Nephron progenitor cell (in vitro differentiated cells): ENCODE data around the gene SYNJ1.

ENCODE experiments used
- DNase-seq: peaks from one replicate; pipeline ENCODE4 v3.0.0; 2021
- H3K27ac Mint-ChIP-seq: 2 replicates; pipeline ENCODE4 v1.8.0; 2021; ENCODE audit warnings: mild to moderate bottlenecking, moderate library complexity, mixed read lengths
- H3K27me3 Mint-ChIP-seq: 2 replicates; pipeline ENCODE4 v1.8.0; 2021; ENCODE audit warnings: mild to moderate bottlenecking, low read depth, mixed read lengths; ENCODE audit not compliant: poor library complexity
- H3K36me3 Mint-ChIP-seq: 2 replicates; pipeline ENCODE4 v1.8.0; 2021; ENCODE audit warnings: low read depth, mixed read lengths
- H3K4me1 Mint-ChIP-seq: 2 replicates; pipeline ENCODE4 v1.8.0; 2021; ENCODE audit warnings: mixed read lengths
- H3K4me3 Mint-ChIP-seq: 2 replicates; pipeline ENCODE4 v1.8.0; 2021; ENCODE audit warnings: mild to moderate bottlenecking, moderate library complexity, mixed read lengths
- H3K9me3 Mint-ChIP-seq: 2 replicates; pipeline ENCODE4 v1.8.0; 2021; ENCODE audit warnings: mild to moderate bottlenecking, moderate library complexity, mixed read lengths
- TF ChIP-seq, protein P1 (sequence below): fragments of 200-600 bp; sonication (generic); IDR thresholded peaks from 2 replicates; pipeline ENCODE4 v1.5.0; 2021; ENCODE audit warnings: antibody characterized with exemption

The SYNJ1 gene

GRCh38 chr21:32733356-32733755 lies 5.5 kb upstream of the SYNJ1 start:
- no peaks in the 10 kb centered on the region for H3K9me3 Mint-ChIP-seq
- no peak overlapping the region for H3K4me3 Mint-ChIP-seq
- no peak for DNase-seq
- peaks cover 2% of the 10 kb centered on the region for H3K27me3 Mint-ChIP-seq
- peaks cover 35% of the 10 kb centered on the region for H3K36me3 Mint-ChIP-seq
- H3K4me1 Mint-ChIP-seq = peaks cover 7% of the 10 kb centered on the region
- TF ChIP-seq, protein P1, sequence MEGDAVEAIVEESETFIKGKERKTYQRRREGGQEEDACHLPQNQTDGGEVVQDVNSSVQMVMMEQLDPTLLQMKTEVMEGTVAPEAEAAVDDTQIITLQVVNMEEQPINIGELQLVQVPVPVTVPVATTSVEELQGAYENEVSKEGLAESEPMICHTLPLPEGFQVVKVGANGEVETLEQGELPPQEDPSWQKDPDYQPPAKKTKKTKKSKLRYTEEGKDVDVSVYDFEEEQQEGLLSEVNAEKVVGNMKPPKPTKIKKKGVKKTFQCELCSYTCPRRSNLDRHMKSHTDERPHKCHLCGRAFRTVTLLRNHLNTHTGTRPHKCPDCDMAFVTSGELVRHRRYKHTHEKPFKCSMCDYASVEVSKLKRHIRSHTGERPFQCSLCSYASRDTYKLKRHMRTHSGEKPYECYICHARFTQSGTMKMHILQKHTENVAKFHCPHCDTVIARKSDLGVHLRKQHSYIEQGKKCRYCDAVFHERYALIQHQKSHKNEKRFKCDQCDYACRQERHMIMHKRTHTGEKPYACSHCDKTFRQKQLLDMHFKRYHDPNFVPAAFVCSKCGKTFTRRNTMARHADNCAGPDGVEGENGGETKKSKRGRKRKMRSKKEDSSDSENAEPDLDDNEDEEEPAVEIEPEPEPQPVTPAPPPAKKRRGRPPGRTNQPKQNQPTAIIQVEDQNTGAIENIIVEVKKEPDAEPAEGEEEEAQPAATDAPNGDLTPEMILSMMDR = no peak
- no peak overlapping the region for H3K27ac Mint-ChIP-seq

GRCh38 chr21:32732544-32732943 lies 4.7 kb upstream of the SYNJ1 start:
- peak overlapping the region; percentile 86 for H3K27ac Mint-ChIP-seq
- TF ChIP-seq, protein P1 = no peak
- H3K36me3 Mint-ChIP-seq = peaks cover 30% of the 10 kb centered on the region
- H3K27me3 Mint-ChIP-seq = peaks cover 2% of the 10 kb centered on the region
- no peak overlapping the region for H3K4me3 Mint-ChIP-seq
- H3K4me1 Mint-ChIP-seq = peaks cover 9% of the 10 kb centered on the region
- no peaks in the 10 kb centered on the region for H3K9me3 Mint-ChIP-seq
- no peak for DNase-seq

DNA sequence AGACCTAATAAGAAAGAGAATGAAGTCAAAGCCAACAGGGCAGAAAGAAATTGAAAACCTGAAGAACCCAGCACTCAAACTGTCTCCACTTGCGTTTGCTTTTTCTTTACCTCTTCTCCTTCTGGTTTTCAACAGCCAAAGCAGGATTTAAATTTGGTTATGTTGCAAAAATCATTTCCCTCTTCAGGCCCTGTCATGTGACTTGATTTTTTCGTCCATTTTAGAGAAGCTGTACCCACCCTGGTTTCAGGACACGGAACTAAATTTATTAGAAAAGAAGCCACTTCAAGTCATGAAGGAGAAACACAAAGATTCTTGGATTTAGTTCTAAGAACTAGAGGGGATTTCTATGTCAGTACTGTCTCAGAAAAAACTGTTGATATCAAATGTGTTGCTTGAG lies 1.0 kb upstream of the SYNJ1 start:
- TF ChIP-seq, protein P1 = no peak
- no peak overlapping the region for H3K27ac Mint-ChIP-seq
- peaks cover 10% of the 10 kb centered on the region for H3K36me3 Mint-ChIP-seq
- H3K9me3 Mint-ChIP-seq = no peaks in the 10 kb centered on the region
- no peak for DNase-seq
- H3K4me1 Mint-ChIP-seq = peaks cover 23% of the 10 kb centered on the region
- peak overlapping the region; percentile 97 for H3K4me3 Mint-ChIP-seq
- H3K27me3 Mint-ChIP-seq = peaks cover 2% of the 10 kb centered on the region

- no peak for DNase-seq
- Mint-ChIP-seq H3K4me1 (peaks cover 23% of the 10 kb centered on the region), H3K27me3 (peaks cover 2% of the 10 kb centered on the region), H3K27ac (peak overlapping the region; percentile 92), H3K36me3 (peaks cover 6% of the 10 kb centered on the region), H3K4me3 (peak overlapping the region; percentile 97), H3K9me3 (no peaks in the 10 kb centered on the region)
- TF ChIP-seq, protein P1 = no peak
Measured at GRCh38 chr21:32728456-32728839, 635 bp upstream of the SYNJ1 start.

- H3K27me3 Mint-ChIP-seq = peaks cover 2% of the 10 kb centered on the region
- DNase-seq = peak; percentile 23
- H3K36me3 Mint-ChIP-seq = no peaks in the 10 kb centered on the region
- H3K4me3 Mint-ChIP-seq = peak overlapping the region; percentile 97
- TF ChIP-seq, protein P1 = no peak
- peak overlapping the region; percentile 87 for H3K27ac Mint-ChIP-seq
- H3K9me3 Mint-ChIP-seq = no peaks in the 10 kb centered on the region
- peaks cover 23% of the 10 kb centered on the region for H3K4me1 Mint-ChIP-seq
Measured at GRCh38 chr21:32726839-32727686, 750 bp downstream of the SYNJ1 start.

DNA sequence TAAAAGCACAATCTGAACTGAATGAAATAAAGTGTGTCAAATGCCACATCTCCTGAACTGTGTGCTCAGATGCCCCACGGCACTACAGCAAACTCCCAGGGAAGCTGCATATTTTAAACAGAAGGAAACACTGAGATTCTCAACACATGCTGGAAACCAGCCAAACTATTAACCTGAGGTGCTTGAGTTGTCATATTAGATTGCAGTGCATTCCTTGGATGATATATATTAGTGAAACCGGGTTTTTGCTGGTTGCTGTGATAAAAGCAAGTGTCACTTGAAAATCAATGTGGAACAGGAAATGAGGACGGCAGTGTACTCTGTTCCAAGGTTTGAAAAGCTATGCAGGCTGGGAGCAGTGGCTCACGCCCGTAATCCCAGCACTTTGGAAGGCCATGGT lies 8.7 kb downstream of the SYNJ1 start:
- H3K4me3 Mint-ChIP-seq = no peak overlapping the region
- peaks cover 5% of the 10 kb centered on the region for H3K36me3 Mint-ChIP-seq
- H3K27me3 Mint-ChIP-seq = no peaks in the 10 kb centered on the region
- TF ChIP-seq, protein P1 = no peak
- H3K27ac Mint-ChIP-seq = peak overlapping the region; percentile 38
- peaks cover 5% of the 10 kb centered on the region for H3K4me1 Mint-ChIP-seq
- no peak for DNase-seq
- no peaks in the 10 kb centered on the region for H3K9me3 Mint-ChIP-seq
